GM23248 (cell line): Measurements from ENCODE around the gene TAS2R7.

Source experiments
- EZH2 ChIP-seq: fragments of 200-600 bp; sonication (generic); IDR thresholded peaks from 2 replicates; pipeline ENCODE4 v1.6.1; 2018; ENCODE audit warnings: antibody characterized with exemption, mild to moderate bottlenecking; ENCODE audit not compliant: insufficient read depth, poor library complexity, severe bottlenecking
- EZH2phosphoT487 ChIP-seq: fragments of 200-600 bp; sonication (generic); IDR thresholded peaks from 2 replicates; pipeline ENCODE4 v1.6.1; 2018; ENCODE audit warnings: antibody characterized with exemption, moderate library complexity, mild to moderate bottlenecking, low read depth; ENCODE audit not compliant: insufficient read depth

DNA sequence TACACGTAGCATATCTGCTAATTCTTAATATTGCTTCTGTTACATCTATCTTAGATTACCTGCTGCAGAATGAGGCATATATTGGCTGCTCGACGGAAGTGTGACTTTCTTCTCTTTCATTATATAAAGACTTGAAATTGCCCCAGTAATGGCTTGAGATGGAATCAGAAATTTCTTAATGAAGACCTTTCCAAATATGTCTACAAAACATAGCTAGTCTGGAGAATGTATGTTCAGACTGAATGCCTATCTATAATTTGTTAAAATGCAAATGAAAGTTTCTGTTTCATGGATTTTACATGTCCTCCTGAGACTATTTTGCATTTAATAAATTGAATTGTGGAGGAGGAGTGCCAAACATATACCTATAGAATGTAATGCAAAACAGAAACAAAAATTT lies 23.8 kb upstream of the TAS2R7 start, which contains the start of gene TAS2R10:
- TF ChIP-seq EZH2phosphoT487 (no peak), EZH2 (no peak)
